Colonic mucosa (tissue), 4 donors: ENCODE measurements around the gene PLCG2. TPM values are rescaled to one million over a fixed set of nuclear protein-coding genes. Genes with fewer than 3 reads are reported as not detected.
"Not testable (repeated sequence)": the region's sequence is repeated elsewhere in the genome, so short reads cannot be mapped to it uniquely, and the experiment has no call there.

Source experiments
- DNase-seq: peaks from one replicate; pipeline ENCODE4 v3.0.0-alpha.2; 2020
- H3K27ac ChIP-seq: fragments of 200-600 bp; one replicate; pipeline ENCODE4 v1.8.0; 2021
- H3K27me3 ChIP-seq: fragments of 200-600 bp; one replicate; pipeline ENCODE4 v1.8.0; 2021
- H3K36me3 ChIP-seq: fragments of 200-600 bp; one replicate; pipeline ENCODE4 v1.8.0; 2021
- H3K4me1 ChIP-seq: fragments of 200-600 bp; one replicate; pipeline ENCODE4 v1.8.0; 2021; ENCODE audit warnings: mild to moderate bottlenecking
- H3K4me3 ChIP-seq: fragments of 200-600 bp; one replicate; pipeline ENCODE4 v1.8.0; 2021
- H3K9ac ChIP-seq, 2 donors: one replicate each; pipeline ENCODE4 v1.7.0; 2013; ENCODE audit warnings: control low read depth in 2 of 2, low read depth in 2 of 2, low read length in 2 of 2
- H3K9me3 ChIP-seq: fragments of 200-600 bp; one replicate; pipeline ENCODE4 v1.8.0; 2021
- intact Hi-C: fragments of 100-400 bp; cut with DNase I; formaldehyde crosslinking; loops from one replicate; pipeline ENCODE4 v1.14.1; 2022
- total RNA-seq, 2 donors: library from RNA; stranded (reverse); fragmentation: NEBNext Ultra II Directional in 1 of 2; extraction: Animal tissue kit (Norgen Biotek cat#: 25700) in 1 of 2; gene quantifications; one replicate each; pipeline ENCODE4 v1.2.1, GENCODE V29; 2021
- TF ChIP-seq, protein P1 (sequence below): fragments of 200-600 bp; IDR thresholded peaks from one replicate; pipeline ENCODE4 v1.8.0; 2022; ENCODE audit warnings: antibody characterized with exemption, mild to moderate bottlenecking
- donor health status: healthy.
- donor health status: DM: no; HTN: no; CAD: no.
- donor health status: DM: no; HTN: no; CAD: no.

PLCG2 gene
- total RNA-seq, 2 donors from 2014 or later: 9.1 to 9.6 TPM

DNA sequence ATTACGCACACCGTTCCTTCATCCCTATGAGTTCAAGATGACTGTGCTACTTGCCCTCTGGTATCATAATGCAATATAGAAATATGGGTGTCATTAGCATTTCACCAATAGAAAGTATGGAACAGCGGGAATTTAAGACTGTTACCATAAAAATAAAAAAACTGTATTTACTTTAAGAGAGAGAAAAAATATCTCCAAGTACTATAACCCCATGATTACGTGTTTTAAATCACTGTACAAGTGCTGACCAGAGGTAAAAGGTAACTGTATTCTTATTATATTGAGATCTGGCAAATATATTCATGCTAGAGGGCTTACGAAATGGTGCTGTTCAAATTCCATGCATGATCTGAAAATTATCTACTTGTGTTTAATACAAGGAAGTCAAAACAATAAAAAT is 226.9 kb downstream of the PLCG2 start:
- H3K4me3 ChIP-seq: no peak overlapping the region
- no peak overlapping the region for H3K27ac ChIP-seq
- no peak overlapping the region for H3K9ac ChIP-seq
- H3K4me1 ChIP-seq: no peaks in the 10 kb centered on the region
- H3K9me3 ChIP-seq: no peaks in the 10 kb centered on the region
- DNase-seq: no peak
- no peaks in the 10 kb centered on the region for H3K36me3 ChIP-seq
- TF ChIP-seq, protein P1, sequence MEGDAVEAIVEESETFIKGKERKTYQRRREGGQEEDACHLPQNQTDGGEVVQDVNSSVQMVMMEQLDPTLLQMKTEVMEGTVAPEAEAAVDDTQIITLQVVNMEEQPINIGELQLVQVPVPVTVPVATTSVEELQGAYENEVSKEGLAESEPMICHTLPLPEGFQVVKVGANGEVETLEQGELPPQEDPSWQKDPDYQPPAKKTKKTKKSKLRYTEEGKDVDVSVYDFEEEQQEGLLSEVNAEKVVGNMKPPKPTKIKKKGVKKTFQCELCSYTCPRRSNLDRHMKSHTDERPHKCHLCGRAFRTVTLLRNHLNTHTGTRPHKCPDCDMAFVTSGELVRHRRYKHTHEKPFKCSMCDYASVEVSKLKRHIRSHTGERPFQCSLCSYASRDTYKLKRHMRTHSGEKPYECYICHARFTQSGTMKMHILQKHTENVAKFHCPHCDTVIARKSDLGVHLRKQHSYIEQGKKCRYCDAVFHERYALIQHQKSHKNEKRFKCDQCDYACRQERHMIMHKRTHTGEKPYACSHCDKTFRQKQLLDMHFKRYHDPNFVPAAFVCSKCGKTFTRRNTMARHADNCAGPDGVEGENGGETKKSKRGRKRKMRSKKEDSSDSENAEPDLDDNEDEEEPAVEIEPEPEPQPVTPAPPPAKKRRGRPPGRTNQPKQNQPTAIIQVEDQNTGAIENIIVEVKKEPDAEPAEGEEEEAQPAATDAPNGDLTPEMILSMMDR: no peak
- H3K27me3 ChIP-seq: no peaks in the 10 kb centered on the region
- intact Hi-C loops: no loop called here

DNA sequence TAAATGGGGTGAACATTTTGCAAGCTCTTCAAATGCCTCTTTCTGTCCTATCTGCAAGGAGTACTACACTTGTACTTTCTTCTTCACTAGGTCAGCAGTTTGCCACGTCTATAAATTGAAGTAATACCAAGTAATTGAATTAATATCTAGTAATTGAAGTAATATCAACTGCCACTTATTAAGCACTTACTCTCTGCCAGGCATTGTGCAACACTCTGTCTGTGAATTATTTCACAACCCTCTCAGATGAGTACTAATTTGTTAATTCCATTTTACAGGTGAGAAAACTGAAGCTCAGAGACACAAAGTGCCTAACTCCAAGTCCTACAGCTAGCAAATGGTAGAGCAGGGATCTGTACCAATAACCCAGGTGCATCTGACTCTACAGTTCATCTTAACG is 228.1 kb downstream of the PLCG2 start:
- Histone ChIP-seq H3K36me3 (no peaks in the 10 kb centered on the region), H3K9me3 (no peaks in the 10 kb centered on the region), H3K27me3 (no peaks in the 10 kb centered on the region), H3K27ac (no peak overlapping the region), H3K9ac (no peak overlapping the region), H3K4me3 (no peak overlapping the region), H3K4me1 (no peaks in the 10 kb centered on the region)
- TF ChIP-seq, protein P1: no peak
- intact Hi-C loops: no loop called here
- DNase-seq: no peak

DNA sequence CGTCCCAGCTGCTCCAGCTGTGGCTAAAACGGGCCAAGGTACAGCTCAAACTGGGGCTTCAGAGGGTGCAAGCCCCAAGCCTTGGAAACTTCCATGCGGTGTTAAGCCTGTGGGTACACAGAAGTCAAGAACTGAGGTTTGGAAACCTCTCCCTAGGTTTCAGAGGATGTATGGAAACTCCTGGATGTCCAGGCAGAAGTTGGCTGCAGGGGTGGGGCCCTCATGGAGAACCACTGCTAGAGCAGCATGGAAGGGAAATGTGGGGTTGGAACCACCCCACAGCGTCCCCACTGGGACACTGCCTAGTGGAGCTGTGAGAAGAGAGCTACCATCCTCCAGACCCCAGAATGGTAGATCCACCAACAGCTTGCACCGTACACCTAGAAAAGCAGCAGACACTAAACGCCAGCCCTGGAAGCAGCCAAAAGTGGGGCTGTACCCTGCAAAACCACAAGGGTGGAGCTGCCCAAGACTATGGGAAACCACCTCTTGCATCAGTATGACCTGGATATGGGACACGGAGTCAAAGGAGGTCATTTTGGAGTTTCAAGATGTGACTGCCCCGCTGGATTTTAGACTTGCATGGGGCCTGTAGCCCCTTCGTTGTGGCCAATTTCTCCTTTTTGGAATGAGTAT is 230.0 kb downstream of the PLCG2 start:
- TF ChIP-seq, protein P1: no peak
- no peak for DNase-seq
- no peak overlapping the region for H3K9ac ChIP-seq
- no peak overlapping the region for H3K27ac ChIP-seq
- H3K36me3 ChIP-seq: no peaks in the 10 kb centered on the region
- H3K4me3 ChIP-seq: no peak overlapping the region
- H3K9me3 ChIP-seq: no peaks in the 10 kb centered on the region
- H3K4me1 ChIP-seq: no peaks in the 10 kb centered on the region
- H3K27me3 ChIP-seq: no peaks in the 10 kb centered on the region
- intact Hi-C loops: no loop called here

DNA sequence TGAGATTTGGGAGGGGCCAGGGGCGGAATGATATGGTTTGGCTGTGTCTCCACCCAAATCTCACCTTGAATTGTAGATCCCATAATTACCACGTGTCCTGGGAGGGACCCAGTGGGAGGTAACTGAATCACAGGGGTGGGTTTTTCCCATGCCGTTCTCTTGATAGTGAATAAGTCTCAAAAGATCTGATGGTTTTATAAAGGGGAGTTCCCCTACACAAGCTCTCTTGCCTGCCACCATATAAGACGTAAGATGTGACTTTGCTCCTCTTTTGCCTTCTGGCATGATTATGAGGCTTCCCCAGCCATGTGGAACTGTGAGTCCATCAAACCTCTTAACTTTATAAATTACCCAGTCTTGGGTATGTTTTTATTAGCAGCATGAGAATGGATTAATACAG is 230.7 kb downstream of the PLCG2 start:
- H3K27ac ChIP-seq, H3K4me3 ChIP-seq, H3K9me3 ChIP-seq, DNase-seq, H3K36me3 ChIP-seq, H3K4me1 ChIP-seq, H3K9ac ChIP-seq, intact Hi-C loops, H3K27me3 ChIP-seq: not testable (repeated sequence)

DNA sequence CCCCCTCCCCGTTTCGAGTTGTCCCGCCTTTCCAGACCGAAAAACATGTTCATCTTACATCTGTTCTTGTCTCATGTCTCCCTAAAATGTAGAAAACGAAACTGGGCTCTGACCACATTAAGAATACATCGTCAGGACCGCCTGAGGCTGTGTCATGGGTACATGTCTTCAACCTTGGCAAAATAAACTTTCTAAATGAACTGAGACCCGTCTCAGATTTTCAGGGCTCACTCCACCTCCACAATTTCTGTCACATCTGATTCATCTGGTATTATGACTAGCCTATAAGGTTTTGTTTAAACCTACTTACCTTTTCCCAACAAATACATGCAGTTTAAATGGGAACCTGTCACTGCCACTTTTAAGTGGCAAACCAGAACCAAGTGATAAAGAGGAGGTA is 231.6 kb downstream of the PLCG2 start:
- no peak for DNase-seq
- peak overlapping the region; percentile 64 for H3K4me3 ChIP-seq
- H3K27me3 ChIP-seq: no peaks in the 10 kb centered on the region
- H3K9me3 ChIP-seq: no peaks in the 10 kb centered on the region
- TF ChIP-seq, protein P1: no peak
- H3K36me3 ChIP-seq: no peaks in the 10 kb centered on the region
- intact Hi-C loops: no loop called here
- no peak overlapping the region for H3K27ac ChIP-seq
- H3K9ac ChIP-seq: peak overlapping the region in 1 of 2 donors; percentile 35
- H3K4me1 ChIP-seq: no peaks in the 10 kb centered on the region

DNA sequence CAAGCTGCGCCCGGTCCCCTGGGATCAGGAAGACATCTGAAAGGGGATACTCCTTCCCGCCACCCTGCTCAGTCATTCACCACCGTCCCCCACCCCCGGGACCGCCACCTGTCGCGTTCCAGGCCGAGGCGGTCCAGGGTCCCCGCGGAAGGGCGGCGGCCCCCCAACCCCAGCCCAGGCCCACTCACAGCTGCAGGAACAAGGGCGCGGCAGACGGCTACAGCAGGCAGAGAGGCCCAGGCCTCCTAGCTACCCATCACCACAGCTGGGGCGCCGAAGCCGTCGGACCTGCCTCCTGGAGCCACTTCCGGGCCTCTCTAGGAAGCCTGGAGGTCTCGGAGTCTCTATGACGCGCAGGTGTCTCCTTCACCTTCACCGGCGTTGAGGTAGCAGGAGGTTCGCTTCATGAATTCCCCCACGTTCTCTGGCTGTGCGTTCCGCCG is 232.1 kb downstream of the PLCG2 start, which contains the start of gene SDR42E1:
Gene SDR42E1 (minus strand): TSS at position 272 of the 443 bp plus-strand sequence. CDS start 10,612 bp downstream, outside the sequence.
- peak within 1 kb of the TSS; percentile 64 for H3K4me3 ChIP-seq
- H3K9ac ChIP-seq: peak within 1 kb of the TSS in 1 of 2 donors; percentile 35
- TF ChIP-seq, protein P1: no peak
- no peaks in the 10 kb centered on the region for H3K36me3 ChIP-seq
- H3K27ac ChIP-seq: no peak within 1 kb of the TSS
- DNase-seq: peak; percentile 84
- H3K9me3 ChIP-seq: no peaks in the 10 kb centered on the region
- no peaks in the 10 kb centered on the region for H3K27me3 ChIP-seq
- H3K4me1 ChIP-seq: no peaks in the 10 kb centered on the region
- intact Hi-C loops: no loop called here
